NCI-H1417 (cell line): ENCODE results near the gene SULF2.

Experiments used
- DNase-seq, 3 experiments: peaks; one replicate each; lab custom pipeline; 2025; lab: John Stamatoyannopoulos, UW

SULF2 gene

DNA sequence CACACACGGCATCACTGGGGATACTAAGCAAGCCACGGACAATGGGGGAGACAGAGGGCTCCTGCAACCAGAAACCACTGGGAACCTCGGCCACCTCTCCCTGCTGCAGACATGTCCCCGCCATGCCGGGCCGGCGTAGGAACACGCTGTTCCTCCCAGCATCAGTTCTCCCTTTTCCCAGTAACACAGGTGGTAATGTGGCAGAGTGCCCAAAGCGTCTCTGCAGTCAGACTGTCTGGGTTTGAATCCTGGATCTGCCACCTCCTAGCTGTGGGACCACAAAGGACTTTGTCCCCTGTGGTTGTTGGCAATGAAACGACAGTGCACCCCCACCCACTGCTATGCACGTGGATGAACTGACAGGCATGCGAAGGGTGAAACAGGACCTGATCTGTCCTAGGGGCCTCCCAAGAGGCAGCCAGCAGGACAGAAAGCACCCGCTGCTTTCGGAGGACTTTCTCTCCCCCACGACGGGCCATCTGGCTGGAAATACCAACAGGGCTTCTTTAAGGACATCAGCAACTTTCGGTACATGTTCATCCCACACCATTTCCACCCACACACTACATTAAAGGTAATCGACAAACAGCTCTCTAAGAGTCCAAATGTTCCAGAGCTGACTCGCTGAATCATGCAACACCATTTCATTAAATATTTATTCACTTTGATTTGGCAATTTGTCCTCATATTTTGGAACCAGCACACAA lies 74.1 kb downstream of the SULF2 start:
- DNase-seq, result no peak

DNA sequence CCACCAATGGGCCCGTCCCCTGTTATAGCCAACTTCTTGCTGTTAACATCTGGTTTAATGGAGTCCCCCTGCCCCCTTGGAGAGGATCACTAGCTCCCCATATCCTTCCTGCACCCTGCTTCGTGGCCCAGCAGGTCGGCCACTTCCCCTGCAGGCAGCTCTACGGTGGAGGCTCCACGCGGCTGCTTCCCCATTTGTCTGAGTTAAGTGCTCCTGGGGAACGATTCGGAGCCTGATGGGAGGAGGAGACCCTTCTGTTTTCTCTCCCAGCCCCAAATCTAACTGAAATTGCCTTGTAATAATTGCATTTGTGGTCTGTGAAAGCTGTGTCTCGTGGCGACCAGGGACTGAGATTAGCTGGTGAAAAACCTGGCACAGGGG lies 74.6 kb downstream of the SULF2 start:
- DNase-seq, result no peak

DNA sequence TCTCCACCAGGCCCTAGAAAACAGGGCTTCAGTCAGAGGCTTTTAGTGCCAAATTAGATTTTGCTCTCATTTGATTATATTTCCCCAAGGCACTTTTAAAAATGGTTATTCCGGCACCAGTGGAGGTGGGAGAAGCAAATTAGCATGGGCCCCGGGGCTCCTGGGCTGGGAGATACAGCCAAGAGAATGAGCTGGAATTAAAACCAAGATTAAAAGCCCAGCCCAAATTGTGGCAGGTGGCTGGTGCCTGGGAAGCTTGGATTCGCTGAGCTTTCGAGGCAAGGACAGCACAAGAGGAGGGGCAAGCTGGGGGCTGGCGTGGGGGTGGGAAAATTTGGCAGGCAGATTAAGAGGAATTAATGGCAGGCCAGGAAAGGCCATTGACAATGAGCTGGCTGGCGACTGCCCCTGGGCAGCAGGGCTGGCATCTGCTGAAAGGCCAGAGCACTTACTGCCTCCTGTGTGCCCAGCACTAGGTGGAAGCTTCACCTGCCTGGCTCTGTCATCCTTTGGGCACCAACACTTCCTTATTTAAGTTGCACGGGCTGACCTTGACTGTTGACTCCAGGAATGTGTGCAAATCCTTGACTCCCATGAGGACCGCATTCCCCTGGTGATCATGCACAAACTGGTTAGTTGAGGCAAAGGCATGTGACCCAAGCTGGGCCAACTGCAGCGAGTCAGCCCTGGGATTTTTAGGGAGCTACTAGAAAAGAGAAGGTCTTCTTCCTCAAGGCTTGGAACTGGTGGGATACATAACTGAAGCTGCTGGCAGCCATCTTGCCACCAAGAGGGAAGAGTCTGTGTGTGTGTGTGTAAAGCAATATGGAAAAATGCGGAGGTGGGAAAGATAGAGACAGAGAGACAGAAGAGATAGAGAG lies 76.1 kb downstream of the SULF2 start:
- no peak for DNase-seq

DNA sequence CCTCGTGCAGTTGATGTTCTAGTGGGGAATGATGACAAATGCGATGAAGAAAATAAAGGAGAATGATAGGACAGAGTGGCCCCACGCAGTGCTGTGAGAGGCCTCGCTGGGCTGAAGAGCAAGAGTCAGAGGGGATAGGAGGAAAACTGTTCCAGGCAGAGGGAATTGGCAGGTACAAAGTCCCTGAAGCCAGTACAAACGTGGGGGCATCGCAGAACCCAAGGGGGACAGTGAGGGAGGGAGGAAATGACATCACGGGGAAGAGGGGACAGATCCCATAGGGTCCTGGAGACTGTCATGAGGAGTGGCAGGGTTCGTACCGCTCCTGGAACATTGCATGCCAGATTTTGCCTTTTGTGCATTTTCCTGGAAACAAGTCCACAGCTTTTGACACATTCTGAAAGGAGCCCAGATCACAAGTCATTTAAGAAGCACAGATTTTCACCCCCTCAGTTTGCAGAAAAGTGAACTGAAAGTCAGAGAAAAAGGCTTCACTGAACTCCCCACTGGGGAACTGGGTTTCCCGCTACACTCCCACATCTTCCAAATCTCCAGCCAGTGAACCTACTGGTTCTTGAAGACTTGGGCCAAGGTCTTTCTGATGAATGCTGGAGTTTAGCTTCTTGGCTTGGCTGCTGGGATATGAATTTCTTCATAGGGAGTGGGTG lies 77.0 kb downstream of the SULF2 start:
- DNase-seq, result no peak

DNA sequence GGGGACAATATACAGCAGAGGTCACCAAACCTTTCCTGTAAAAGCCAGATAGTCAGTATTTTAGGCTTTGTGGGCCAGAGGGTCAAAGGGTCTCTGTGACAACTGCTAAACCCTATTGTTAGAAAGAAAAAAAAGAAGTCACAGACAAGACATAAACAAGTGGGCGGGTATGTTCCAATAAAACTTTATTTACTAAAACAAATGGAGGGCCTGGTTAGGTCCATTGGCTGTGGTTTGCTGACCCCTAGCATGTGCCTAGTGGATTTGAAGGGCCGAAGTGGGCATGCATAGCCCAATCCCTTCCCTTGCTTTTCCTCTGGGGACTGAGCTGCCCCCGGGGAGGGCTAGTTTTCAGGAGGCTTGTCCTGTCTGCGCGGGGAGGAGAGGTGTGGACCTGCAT lies 78.9 kb downstream of the SULF2 start:
- no peak for DNase-seq

DNA sequence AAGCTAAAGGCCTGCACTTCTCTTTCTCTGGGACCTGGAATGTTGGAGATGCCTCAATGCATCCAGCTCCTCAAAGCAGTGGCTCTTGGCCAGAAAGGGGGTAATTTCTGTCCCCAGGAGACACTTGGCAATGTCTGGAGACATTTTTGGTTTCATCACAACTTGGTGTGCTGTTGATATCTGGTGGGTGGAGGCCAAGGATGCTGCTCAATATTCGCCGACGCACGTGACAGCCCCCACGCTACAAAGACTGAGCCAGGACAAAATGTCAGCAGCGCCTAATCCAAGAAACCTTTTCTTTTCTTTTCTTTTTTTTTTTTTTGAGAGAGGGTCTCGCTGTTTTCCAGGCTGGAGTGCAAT lies 79.8 kb downstream of the SULF2 start:
- DNase-seq, result no peak

DNA sequence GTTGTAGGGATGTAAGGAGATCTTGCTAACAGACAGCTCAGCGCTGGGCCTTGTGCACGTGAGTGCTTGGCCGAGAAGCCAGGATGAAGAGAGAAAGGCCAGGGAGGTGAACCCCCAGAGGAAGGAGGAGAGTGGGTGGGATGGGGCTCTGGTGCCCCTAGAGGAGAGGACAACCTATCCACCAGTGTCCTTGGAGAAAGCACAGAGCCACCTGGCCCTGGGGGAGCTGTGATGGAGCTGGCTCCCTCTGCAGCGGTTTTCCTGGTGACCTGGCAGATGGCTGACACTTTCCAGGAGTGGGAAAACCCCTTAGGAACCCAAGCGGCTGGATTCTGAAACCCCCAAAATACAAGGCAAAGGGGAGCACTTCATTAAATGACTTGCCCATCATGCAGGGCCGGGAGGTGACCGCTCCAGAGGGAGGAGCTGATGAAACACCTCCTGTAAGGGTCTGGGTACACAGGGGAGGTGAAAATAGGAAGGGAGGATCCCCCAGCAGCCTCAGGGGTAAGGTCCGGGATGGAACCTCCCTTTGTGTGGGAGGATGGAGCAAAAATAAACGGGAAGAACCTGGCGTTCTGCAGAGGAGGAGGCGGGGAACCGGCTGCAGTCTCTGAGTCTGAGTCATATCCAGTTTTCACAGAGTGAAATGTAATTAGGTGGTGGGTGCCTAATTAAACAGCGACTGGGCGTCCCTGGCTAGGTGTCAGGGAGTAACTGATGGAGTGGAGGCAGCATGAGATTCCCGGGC lies 80.4 kb downstream of the SULF2 start:
- DNase-seq, result no peak

DNA sequence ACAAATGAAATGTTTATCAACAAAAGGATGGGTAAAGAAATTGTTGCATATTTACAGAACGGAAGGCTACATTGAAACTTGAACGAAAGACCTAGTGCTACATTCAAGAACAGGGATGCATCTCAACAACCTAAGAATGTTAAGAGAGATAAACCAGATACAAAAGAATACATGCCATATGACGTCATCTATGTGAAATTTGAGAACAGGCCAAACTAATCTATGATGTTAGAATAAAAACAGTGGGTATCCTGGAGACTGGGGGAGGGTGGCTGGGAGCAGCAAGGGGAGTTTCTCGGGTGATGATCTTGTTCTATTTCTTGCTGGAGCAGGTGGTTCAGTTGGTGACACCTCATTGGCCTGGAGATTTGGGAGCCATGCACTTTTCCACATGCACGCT lies 81.5 kb downstream of the SULF2 start:
- DNase-seq, result no peak

DNA sequence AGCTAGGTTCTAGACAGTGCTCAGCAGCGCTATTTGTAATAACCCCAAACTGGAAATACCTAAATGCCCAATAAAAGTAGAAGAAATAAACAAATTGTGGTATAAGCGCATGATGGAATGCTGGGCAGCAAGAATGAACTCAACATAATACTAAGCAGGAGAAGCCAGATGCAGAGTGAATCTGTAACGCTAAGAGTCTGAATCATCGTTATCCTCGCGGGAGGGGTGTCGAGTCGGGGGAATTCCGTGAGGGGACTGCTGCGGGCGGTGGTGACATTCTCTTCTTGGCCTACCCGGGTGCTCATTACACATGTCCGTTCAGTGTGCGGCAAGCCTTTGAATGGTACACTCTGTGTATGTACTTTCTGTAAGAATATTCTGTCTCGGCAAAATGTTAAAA lies 83.7 kb downstream of the SULF2 start:
- DNase-seq, result no peak

DNA sequence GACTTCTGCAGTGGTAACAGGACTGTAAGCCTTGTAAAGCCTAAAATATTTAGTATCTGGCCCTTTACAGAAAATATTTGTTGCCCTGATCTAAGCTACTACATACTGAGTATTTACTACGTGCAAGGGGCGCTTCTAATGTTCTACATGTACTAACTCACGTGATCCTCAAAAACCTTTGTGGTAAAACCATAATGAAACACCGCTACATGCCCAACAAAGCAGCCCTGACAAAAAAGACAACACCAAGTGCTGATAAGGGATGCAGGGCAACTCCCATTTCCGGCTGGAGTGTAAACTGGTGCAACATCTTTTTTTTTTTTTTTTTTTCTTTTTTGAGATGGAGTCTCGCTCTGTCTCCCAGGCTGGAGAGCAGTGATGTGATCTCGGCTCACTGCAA lies 85.0 kb downstream of the SULF2 start:
- no peak for DNase-seq

DNA sequence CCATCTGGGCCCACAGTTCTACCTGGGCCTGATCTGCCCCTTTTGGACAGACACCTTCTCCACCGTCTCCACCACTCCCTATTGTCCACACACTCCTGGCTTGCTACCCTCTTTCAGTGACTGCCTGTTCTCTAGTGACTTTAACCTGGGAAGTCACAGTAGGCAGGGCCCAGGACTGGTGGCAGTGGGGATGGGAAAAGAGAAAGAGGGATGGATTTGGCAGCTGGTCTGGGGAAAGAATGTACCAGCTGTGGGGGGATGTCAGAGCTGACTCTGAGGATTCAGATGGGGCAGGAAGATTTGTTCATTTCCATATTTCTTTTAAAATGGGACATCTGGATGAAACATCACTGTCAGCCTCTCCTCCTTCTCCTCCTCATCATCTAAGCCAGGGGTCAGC lies 85.5 kb downstream of the SULF2 start:
- DNase-seq, result no peak

DNA sequence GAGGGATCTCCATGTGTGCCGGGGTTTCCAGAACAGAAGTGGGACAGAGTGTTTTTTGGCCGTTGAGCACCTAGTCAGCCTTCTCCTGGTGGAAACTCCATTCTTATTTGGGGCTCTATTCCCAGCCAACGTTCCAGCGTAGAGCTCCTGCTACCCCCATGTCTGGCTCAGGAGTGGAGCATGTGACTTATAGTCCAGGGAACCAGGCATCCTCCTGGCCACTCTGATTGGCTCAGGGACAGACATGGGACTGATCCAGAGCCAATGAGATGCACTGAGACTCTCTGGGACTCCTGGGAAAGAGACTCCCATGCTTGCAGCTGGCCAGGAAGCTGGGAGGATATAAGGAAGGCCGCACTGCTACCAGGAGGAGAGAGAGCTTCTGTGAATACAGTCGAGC lies 87.1 kb downstream of the SULF2 start:
- no peak for DNase-seq

DNA sequence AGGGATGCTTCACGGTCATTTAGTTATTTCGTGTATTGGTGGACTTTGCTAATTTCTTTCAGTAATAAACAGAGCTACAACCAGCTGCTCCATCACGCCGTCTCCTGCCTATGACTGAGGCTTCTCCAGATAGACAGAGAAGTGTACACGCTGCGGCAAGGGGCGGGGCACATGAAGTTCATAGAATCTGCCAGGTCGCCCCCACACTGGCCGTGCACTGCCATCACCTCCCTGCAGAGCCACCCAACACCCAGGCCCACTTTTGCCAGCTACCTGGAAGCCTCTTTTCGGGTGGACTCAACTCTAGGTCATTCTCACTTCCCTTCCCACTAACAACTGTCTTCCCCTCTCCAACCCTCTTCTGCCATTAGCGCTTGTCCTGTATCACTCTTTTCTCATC lies 88.4 kb downstream of the SULF2 start:
- no peak for DNase-seq

DNA sequence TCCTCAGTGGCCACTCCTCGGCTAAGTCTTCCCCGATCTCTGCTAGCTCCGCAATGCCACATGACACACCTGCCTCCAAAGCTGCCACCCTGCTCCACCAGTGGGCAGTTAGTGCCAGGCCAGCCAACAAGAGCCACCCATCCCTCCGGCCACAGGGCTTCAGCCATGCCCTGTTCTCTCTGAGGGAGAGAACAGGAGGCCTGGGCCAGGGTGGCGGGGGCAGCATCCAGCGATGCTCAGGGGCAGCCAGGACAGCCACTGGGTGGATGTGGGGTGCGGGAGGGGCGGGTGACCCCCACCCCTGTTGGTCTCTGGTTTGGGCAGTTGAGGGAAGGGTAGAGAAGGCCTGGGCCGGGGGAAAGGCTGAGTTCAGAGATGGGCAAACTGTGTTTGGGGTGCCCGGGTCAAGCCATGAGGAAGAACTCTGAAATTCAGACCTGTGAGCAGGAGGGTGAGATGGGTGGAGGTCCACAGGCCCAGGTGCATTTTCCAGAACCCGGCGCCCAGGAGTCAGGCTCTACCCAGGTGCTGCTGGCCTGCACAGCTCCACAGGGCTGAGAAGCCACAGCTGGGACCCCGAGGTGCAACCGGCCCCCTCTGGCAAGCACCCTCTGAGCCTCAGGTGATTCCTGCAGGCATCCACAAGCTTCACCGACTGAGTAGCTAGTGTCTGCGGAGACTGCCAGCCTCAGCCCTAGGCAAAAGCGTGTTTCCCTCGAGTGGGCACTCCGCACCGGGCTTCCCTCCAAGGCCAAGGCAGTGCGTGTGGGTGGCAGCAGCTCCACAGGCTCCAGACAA lies 91.1 kb downstream of the SULF2 start:
- DNase-seq, result no peak

DNA sequence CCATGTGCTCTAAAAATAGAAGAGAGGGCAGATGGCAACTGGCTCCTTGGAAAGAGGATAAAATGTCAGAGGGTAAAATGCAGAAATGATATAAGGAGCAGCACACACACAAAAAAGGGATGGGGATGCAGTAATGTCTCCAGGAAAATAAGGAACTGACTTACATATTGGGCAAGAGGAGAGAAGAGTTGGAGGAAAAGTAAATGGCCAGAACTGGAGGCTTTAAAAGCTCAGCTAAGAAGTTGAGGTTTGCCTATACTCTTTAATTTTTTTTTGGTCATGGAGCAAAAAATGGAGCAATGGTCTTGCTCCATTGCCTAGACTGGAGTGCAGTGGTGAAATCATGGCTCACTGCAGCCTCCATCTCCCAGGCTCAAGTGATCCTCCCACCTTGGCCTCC lies 93.7 kb downstream of the SULF2 start:
- peak in 2 of 3 experiments; percentile 46 to 48 for DNase-seq

DNA sequence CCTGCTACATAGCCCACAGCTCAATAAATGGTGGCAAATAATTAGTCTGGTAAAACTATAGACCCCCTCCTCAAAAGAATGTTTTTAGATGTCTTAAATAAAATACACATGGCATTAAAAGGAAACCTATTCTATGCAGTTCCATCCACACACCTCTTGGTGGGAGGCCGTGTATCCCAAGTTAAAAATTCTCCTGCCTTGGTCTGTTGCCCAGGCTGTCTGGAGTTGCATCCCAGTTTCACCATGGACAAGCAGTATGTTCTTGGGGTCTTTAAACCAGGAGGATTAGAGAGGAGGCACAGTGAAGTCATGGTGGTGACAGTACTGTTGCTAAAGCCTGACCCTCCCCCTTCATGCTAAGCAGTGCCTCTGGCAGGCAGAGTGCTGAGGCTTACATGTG lies 95.5 kb downstream of the SULF2 start:
- no peak for DNase-seq

DNA sequence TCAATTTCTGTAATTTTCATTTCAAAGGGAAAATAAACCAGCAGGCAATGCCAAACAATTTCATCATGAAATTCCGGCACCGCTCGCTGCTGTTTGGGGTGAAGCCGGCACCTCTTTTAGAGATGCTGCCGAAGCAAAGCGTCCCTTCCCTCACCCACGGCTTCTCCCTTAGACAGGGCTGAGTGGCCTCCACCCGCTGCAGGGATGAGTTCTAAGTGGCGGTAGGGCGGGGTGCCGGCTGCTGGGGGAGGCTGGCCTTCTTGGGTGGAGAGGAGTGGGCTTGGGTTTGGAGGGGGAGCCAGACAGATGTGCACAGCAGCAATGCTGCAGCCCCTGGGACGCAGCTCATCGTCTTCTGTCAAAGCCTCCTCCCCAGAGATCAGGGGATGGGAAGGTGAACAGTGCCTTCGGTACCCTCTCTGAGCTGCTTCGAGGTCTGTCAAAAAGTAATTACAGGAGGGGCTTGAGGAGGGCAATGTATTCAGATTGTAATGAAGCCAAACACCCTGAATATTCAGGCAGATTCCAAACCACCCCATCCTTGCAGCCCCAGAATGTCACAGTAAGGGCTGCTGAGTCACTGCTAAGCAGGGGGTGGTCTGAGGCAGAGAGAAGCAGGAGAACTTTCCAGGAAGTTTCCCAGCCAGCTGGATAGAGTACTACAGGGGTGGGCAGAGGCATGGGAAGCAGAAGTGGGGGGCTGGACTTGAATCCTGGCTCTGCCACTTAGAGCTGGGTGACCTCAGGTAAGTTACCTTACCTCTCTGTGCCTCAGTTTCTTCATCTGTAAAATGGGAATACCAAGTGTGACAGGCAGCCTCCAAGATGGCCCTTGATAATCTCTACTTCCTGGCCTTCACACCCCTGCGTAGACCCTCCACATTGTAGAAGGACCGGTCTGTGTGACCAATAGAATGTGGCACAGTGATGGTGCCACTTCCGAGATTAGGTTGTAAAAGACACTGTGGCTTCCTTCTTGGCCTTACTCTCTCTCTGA lies 96.6 kb downstream of the SULF2 start:
- no peak for DNase-seq

DNA sequence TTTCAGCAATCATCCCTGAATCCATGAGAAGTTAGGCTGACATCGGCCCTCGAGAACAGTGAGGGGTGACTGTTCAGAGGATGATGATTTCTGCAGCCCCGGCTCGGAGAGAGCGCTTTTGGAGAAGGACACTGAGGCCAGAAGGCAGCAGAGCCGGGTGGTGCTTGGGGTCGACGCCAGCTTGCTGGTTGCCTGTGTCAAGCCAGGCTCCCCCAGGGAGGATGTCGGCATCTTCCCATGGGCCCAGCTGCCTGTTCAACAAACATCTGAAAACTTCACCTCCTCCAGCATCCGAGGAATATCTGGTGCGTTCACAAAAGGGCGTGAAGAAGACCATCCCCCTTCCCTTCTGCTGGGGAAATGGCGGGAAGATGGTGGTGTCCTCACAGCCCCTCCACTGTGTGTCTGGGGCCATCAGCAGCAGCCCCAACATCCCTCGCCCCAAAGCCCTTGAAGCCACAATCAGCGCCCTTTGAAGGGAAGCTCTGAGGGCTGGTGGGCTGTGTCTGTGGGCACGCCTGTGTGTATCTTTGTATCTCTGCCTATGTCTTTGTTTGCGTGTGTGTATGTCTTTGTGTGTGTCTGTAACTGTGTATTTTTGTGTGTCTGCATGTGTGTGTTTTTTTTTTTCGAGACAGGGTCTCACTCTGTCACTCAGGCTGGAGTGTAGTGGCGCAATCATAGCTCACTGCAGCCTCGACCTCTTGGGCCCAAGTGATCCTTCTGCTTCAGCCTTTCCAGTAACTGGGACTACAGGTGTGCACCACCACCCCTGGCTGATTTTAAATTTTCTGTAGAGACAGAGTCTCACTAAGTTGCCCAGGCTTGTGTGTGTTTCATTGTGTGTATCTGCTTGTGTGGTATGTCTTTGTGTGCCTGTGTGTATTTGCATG lies 97.9 kb downstream of the SULF2 start:
- DNase-seq, result no peak

DNA sequence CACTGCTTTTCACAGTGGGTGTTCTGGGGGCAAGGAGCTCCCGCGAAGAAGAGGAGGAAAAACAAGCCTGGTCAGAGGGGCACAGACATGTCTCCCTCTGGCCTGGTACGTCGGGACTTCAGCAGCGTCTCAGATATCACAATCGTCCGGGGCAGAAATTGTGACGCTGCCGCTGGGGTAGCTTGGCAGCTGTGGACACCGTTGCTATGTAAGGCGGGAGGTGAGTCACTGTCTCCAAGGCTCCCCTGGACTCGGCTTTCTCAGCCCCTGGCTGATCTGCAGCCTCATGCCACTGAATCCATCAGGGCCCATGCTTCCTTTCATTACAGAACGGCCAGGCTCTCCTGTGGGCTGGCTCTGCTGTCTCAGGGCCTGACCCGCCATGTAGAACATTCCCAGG lies 98.7 kb downstream of the SULF2 start:
- no peak for DNase-seq
